HG03039 (cell line): ENCODE results near the gene HAUS5.
A peak's percentile ranks its signal among the peaks of the same experiment; 100 is the strongest.
"Not testable (repeated sequence)": the region's sequence is repeated elsewhere in the genome, so short reads cannot be mapped to it uniquely, and the experiment has no call there.

ENCODE experiments used
- ATAC-seq: cut with Tn5 transposase; IDR thresholded peaks from one replicate; pipeline ENCODE4 v1.9.1; 2021; ENCODE audit warnings: mild to moderate bottlenecking, moderate library complexity; ENCODE audit not compliant: unreplicated experiment

The HAUS5 gene

GRCh38 chr19:35612559-35613321, at the start of gene HAUS5:
HAUS5 (plus strand) TSS chr19:35612735; CDS start chr19:35612795, 60 bp downstream.
- ATAC-seq, result peak; percentile 58

- ATAC-seq, result no peak
Measured at GRCh38 chr19:35562776-35563175, 49.8 kb upstream of the HAUS5 start.

- no peak for ATAC-seq
Measured at GRCh38 chr19:35563207-35563829, 49.2 kb upstream of the HAUS5 start, which contains the start of gene ATP4A. ATP4A (minus strand) TSS chr19:35563658; CDS start chr19:35563629, 29 bp downstream.

GRCh38 chr19:35565016-35565856, 47.3 kb upstream of the HAUS5 start:
- no peak for ATAC-seq

GRCh38 chr19:35566738-35567137, 45.8 kb upstream of the HAUS5 start:
- no peak for ATAC-seq

- no peak for ATAC-seq
Measured at GRCh38 chr19:35569281-35569781, 43.2 kb upstream of the HAUS5 start.

GRCh38 chr19:35571406-35571965, 41.0 kb upstream of the HAUS5 start:
- ATAC-seq, result no peak

- no peak for ATAC-seq
Measured at GRCh38 chr19:35577918-35578317, 34.6 kb upstream of the HAUS5 start.

- no peak for ATAC-seq
Measured at GRCh38 chr19:35578707-35579106, 33.8 kb upstream of the HAUS5 start.

GRCh38 chr19:35582760-35583159, 29.8 kb upstream of the HAUS5 start:
- no peak for ATAC-seq

- ATAC-seq, result no peak
Measured at GRCh38 chr19:35585848-35586247, 26.7 kb upstream of the HAUS5 start, which contains the start of gene PMIS2. PMIS2 (plus strand) TSS chr19:35586173; CDS start chr19:35586260, 87 bp downstream.

- no peak for ATAC-seq
Measured at GRCh38 chr19:35587321-35587720, 25.2 kb upstream of the HAUS5 start.

GRCh38 chr19:35590875-35591274, 21.7 kb upstream of the HAUS5 start:
- no peak for ATAC-seq

- ATAC-seq, result no peak
Measured at GRCh38 chr19:35592226-35592625, 20.3 kb upstream of the HAUS5 start.

- not testable (repeated sequence) for ATAC-seq
Measured at GRCh38 chr19:35595026-35595425, 17.5 kb upstream of the HAUS5 start.

GRCh38 chr19:35595928-35596327, 16.6 kb upstream of the HAUS5 start:
- ATAC-seq, result no peak

- ATAC-seq, result no peak
Measured at GRCh38 chr19:35596366-35596999, 16.1 kb upstream of the HAUS5 start.

GRCh38 chr19:35601971-35602370, 10.6 kb upstream of the HAUS5 start:
- ATAC-seq, result no peak

- not testable (repeated sequence) for ATAC-seq
Measured at GRCh38 chr19:35604436-35604835, 8.1 kb upstream of the HAUS5 start.

- ATAC-seq, result not testable (repeated sequence)
Measured at GRCh38 chr19:35607170-35607569, 5.4 kb upstream of the HAUS5 start.
